ENCODE results near the gene ABCA7. TPM values are rescaled to one million over a fixed set of nuclear protein-coding genes. Genes with fewer than 3 reads are reported as not detected.

Gene ABCA7
- total and polyA plus RNA-seq, 2 of the 13 experiments (the other 11 are each of a cell fraction or from before 2014, with no cell fraction given) = 4.4 to 32.4 TPM

DNA sequence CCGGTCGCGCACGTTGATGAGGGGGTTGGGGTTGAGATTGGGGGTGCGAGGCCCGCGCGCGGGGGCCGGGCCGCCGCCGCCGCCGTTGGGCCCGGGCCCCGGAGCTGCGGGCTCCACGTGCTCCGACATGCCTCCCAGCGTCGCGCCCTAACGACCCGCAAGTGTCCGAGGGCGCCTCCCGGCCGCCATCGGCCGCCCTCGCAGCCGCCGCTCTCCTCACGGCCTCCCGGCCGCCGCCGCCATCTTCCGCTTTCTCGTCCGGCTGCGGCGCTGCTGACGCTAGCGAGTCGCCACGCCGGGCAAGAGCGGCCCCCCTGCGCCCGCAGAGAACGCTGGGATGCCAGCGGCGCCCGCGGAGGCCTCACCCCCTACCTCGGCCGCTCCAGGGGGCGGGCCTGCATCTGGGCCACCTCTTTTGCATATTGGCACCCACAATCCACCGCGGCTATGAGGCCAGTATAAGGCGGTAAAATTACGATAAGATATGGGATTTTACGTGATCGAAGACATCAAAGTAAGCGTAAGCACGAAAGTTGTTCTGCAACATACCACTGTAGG, 19.0 kb upstream of the ABCA7 start, which contains the start of gene TMEM259 (continued):
- TF ChIP-seq, protein P1, sequence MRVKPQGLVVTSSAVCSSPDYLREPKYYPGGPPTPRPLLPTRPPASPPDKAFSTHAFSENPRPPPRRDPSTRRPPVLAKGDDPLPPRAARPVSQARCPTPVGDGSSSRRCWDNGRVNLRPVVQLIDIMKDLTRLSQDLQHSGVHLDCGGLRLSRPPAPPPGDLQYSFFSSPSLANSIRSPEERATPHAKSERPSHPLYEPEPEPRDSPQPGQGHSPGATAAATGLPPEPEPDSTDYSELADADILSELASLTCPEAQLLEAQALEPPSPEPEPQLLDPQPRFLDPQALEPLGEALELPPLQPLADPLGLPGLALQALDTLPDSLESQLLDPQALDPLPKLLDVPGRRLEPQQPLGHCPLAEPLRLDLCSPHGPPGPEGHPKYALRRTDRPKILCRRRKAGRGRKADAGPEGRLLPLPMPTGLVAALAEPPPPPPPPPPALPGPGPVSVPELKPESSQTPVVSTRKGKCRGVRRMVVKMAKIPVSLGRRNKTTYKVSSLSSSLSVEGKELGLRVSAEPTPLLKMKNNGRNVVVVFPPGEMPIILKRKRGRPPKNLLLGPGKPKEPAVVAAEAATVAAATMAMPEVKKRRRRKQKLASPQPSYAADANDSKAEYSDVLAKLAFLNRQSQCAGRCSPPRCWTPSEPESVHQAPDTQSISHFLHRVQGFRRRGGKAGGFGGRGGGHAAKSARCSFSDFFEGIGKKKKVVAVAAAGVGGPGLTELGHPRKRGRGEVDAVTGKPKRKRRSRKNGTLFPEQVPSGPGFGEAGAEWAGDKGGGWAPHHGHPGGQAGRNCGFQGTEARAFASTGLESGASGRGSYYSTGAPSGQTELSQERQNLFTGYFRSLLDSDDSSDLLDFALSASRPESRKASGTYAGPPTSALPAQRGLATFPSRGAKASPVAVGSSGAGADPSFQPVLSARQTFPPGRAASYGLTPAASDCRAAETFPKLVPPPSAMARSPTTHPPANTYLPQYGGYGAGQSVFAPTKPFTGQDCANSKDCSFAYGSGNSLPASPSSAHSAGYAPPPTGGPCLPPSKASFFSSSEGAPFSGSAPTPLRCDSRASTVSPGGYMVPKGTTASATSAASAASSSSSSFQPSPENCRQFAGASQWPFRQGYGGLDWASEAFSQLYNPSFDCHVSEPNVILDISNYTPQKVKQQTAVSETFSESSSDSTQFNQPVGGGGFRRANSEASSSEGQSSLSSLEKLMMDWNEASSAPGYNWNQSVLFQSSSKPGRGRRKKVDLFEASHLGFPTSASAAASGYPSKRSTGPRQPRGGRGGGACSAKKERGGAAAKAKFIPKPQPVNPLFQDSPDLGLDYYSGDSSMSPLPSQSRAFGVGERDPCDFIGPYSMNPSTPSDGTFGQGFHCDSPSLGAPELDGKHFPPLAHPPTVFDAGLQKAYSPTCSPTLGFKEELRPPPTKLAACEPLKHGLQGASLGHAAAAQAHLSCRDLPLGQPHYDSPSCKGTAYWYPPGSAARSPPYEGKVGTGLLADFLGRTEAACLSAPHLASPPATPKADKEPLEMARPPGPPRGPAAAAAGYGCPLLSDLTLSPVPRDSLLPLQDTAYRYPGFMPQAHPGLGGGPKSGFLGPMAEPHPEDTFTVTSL (CRISPR knock-in tag; IDR thresholded peaks at IDR 0.05; ENCODE audit: borderline replicate concordance) = no peak
- TF ChIP-seq ZNF569 (CRISPR knock-in tag; IDR thresholded peaks at IDR 0.05; ENCODE audit: borderline replicate concordance) (no peak), ZNF550 (CRISPR knock-in tag; IDR thresholded peaks at IDR 0.05; ENCODE audit: borderline replicate concordance) (no peak), ZNF7 (CRISPR knock-in tag; IDR thresholded peaks at IDR 0.05) (no peak), ZNF543 (CRISPR knock-in tag; IDR thresholded peaks at IDR 0.05) (peak; percentile 29; the same call in 1 of the 2 replicates), ZC3H4 (CRISPR knock-in tag; IDR thresholded peaks at IDR 0.05; ENCODE audit: borderline replicate concordance) (no peak), CCAR2 (optimal IDR thresholded peaks at IDR 0.05; ENCODE audit: low read depth, low read length) (no peak), ZBTB7A (CRISPR knock-in tag; IDR thresholded peaks at IDR 0.05) (no peak)
- TF ChIP-seq, protein P2, sequence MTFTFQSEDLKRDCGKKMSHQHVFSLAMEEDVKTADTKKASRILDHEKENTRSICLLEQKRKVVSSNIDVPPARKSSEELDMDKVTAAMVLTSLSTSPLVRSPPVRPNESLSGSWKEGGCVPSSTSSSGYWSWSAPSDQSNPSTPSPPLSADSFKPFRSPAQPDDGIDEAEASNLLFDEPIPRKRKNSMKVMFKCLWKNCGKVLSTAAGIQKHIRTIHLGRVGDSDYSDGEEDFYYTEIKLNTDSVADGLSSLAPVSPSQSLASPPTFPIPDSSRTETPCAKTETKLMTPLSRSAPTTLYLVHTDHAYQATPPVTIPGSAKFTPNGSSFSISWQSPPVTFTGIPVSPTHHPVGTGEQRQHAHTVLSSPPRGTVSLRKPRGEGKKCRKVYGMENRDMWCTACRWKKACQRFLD (CRISPR knock-in tag; IDR thresholded peaks at IDR 0.05; ENCODE audit: borderline replicate concordance) = no peak
- TF ChIP-seq, protein P3, sequence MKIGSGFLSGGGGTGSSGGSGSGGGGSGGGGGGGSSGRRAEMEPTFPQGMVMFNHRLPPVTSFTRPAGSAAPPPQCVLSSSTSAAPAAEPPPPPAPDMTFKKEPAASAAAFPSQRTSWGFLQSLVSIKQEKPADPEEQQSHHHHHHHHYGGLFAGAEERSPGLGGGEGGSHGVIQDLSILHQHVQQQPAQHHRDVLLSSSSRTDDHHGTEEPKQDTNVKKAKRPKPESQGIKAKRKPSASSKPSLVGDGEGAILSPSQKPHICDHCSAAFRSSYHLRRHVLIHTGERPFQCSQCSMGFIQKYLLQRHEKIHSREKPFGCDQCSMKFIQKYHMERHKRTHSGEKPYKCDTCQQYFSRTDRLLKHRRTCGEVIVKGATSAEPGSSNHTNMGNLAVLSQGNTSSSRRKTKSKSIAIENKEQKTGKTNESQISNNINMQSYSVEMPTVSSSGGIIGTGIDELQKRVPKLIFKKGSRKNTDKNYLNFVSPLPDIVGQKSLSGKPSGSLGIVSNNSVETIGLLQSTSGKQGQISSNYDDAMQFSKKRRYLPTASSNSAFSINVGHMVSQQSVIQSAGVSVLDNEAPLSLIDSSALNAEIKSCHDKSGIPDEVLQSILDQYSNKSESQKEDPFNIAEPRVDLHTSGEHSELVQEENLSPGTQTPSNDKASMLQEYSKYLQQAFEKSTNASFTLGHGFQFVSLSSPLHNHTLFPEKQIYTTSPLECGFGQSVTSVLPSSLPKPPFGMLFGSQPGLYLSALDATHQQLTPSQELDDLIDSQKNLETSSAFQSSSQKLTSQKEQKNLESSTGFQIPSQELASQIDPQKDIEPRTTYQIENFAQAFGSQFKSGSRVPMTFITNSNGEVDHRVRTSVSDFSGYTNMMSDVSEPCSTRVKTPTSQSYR (CRISPR knock-in tag; IDR thresholded peaks at IDR 0.05; ENCODE audit: borderline replicate concordance) = no peak
- TF ChIP-seq, protein P4, sequence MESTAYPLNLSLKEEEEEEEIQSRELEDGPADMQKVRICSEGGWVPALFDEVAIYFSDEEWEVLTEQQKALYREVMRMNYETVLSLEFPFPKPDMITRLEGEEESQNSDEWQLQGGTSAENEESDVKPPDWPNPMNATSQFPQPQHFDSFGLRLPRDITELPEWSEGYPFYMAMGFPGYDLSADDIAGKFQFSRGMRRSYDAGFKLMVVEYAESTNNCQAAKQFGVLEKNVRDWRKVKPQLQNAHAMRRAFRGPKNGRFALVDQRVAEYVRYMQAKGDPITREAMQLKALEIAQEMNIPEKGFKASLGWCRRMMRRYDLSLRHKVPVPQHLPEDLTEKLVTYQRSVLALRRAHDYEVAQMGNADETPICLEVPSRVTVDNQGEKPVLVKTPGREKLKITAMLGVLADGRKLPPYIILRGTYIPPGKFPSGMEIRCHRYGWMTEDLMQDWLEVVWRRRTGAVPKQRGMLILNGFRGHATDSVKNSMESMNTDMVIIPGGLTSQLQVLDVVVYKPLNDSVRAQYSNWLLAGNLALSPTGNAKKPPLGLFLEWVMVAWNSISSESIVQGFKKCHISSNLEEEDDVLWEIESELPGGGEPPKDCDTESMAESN (CRISPR knock-in tag; conservative IDR thresholded peaks at IDR 0.05) = peak; percentile 97; the same call in 1 of the 2 replicates
- TF ChIP-seq, protein P5, sequence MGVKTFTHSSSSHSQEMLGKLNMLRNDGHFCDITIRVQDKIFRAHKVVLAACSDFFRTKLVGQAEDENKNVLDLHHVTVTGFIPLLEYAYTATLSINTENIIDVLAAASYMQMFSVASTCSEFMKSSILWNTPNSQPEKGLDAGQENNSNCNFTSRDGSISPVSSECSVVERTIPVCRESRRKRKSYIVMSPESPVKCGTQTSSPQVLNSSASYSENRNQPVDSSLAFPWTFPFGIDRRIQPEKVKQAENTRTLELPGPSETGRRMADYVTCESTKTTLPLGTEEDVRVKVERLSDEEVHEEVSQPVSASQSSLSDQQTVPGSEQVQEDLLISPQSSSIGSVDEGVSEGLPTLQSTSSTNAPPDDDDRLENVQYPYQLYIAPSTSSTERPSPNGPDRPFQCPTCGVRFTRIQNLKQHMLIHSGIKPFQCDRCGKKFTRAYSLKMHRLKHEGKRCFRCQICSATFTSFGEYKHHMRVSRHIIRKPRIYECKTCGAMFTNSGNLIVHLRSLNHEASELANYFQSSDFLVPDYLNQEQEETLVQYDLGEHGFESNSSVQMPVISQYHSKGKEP (CRISPR knock-in tag; IDR thresholded peaks at IDR 0.05) = no peak

Measured in HepG2 (cell line).